MM.1S (cell line): ENCODE results near the gene SNX8.

ENCODE experiments used
- CTCF ChIP-seq: fragments of 300-600 bp; sonication (generic); IDR thresholded peaks from 2 replicates; pipeline ENCODE4 v1.5.1; 2016; ENCODE audit warnings: antibody characterized with exemption, low read length, mixed read lengths
- EZH2phosphoT487 ChIP-seq: fragments of 300-600 bp; sonication (generic); IDR thresholded peaks from 2 replicates; pipeline ENCODE4 v1.6.1; 2018; ENCODE audit warnings: antibody characterized with exemption, low read length

GRCh38 chr7:2357165-2357564, 42.9 kb upstream of the SNX8 start:
- TF ChIP-seq CTCF (no peak), EZH2phosphoT487 (no peak)
